Natural killer cell (primary cell): ENCODE measurements around the gene FCER1G. TPM values are rescaled to one million over a fixed set of nuclear protein-coding genes. Genes with fewer than 3 reads are reported as not detected.

Experiments used
- ATAC-seq, 3 donors: fragments of 150-1000 bp in 2 of 3; fragments of 200-7000 bp in 1 of 3; cut with Tn5 transposase; 1 replicate in 1 of 3; 2 replicates in 2 of 3; pipeline ENCODE4 v1.10.0; 2021; ENCODE audit warnings: mild to moderate bottlenecking in 2 of 3, moderate library complexity in 2 of 3
- DNase-seq, 2 donors: peaks; one replicate each; pipeline versions ENCODE4 v3.0.0 to v3.0.0-alpha.2; 2013 to 2021; ENCODE audit warnings: mixed read lengths in 1 of 2
- H3K27ac ChIP-seq: one replicate; pipeline ENCODE4 v1.5.1; 2013; ENCODE audit warnings: mild to moderate bottlenecking, low read length
- H3K27me3 ChIP-seq: one replicate; pipeline ENCODE4 v1.6.1; 2013; ENCODE audit warnings: low read length; ENCODE audit not compliant: control insufficient read depth, insufficient read depth
- H3K36me3 ChIP-seq: one replicate; pipeline ENCODE4 v1.6.1; 2013; ENCODE audit warnings: low read length; ENCODE audit not compliant: control insufficient read depth, insufficient read depth
- H3K4me1 ChIP-seq: one replicate; pipeline ENCODE4 v1.6.1; 2013; ENCODE audit warnings: low read length; ENCODE audit not compliant: control insufficient read depth, insufficient read depth
- H3K4me3 ChIP-seq: one replicate; pipeline ENCODE4 v1.5.1; 2013; ENCODE audit warnings: low read length
- H3K9me3 ChIP-seq: one replicate; pipeline ENCODE4 v1.6.1; 2013; ENCODE audit warnings: low read length; ENCODE audit not compliant: control insufficient read depth, insufficient read depth
- H3K27ac Mint-ChIP-seq, 2 donors: one replicate each; pipeline ENCODE4 v1.8.0; 2022; ENCODE audit warnings: mild to moderate bottlenecking in 2 of 2, mixed read lengths in 2 of 2, moderate library complexity in 1 of 2
- H3K27me3 Mint-ChIP-seq, 2 donors: one replicate each; pipeline ENCODE4 v1.8.0; 2022; ENCODE audit warnings: low read depth in 2 of 2, mixed read lengths in 2 of 2
- H3K36me3 Mint-ChIP-seq: one replicate; pipeline ENCODE4 v1.8.0; 2022; ENCODE audit warnings: mixed read lengths
- H3K4me1 Mint-ChIP-seq, 2 donors: one replicate each; pipeline ENCODE4 v1.8.0; 2022; ENCODE audit warnings: mixed read lengths in 2 of 2
- H3K4me3 Mint-ChIP-seq: one replicate; pipeline ENCODE4 v1.8.0; 2022; ENCODE audit warnings: mild to moderate bottlenecking, moderate library complexity, mixed read lengths
- H3K9me3 Mint-ChIP-seq, 2 donors: one replicate each; pipeline ENCODE4 v1.8.0; 2022; ENCODE audit warnings: mixed read lengths in 2 of 2
- WGBS: methylation state at CpG from one replicate; pipeline ENCODE4 v1.1.7; 2013; ENCODE audit warnings: missing lambda C conversion rate; ENCODE audit not compliant: insufficient coverage; 5-methylcytosine and 5-hydroxymethylcytosine counted together
- intact Hi-C: fragments of 100-400 bp; cut with micrococcal nuclease; formaldehyde crosslinking; loops from one replicate; pipeline ENCODE4 v1.14.2; 2022
- total RNA-seq, 4 donors: library from RNA; stranded (reverse); fragments of 120-200 nt in 1 of 4; gene quantifications; one replicate each; pipeline versions ENCODE4 v1.2.3 to v1.2.4, GENCODE V29; 2013 to 2022
- TF ChIP-seq, protein P1 (sequence below): fragments of 200-600 bp; IDR thresholded peaks from one replicate; pipeline ENCODE4 v1.8.0; 2022; ENCODE audit warnings: antibody characterized with exemption

Gene FCER1G
- total RNA-seq, 3 donors from 2014 or later (not counting 1 experiment from before 2014, with no cell fraction given): 226 to 281 (median 259) TPM

DNA sequence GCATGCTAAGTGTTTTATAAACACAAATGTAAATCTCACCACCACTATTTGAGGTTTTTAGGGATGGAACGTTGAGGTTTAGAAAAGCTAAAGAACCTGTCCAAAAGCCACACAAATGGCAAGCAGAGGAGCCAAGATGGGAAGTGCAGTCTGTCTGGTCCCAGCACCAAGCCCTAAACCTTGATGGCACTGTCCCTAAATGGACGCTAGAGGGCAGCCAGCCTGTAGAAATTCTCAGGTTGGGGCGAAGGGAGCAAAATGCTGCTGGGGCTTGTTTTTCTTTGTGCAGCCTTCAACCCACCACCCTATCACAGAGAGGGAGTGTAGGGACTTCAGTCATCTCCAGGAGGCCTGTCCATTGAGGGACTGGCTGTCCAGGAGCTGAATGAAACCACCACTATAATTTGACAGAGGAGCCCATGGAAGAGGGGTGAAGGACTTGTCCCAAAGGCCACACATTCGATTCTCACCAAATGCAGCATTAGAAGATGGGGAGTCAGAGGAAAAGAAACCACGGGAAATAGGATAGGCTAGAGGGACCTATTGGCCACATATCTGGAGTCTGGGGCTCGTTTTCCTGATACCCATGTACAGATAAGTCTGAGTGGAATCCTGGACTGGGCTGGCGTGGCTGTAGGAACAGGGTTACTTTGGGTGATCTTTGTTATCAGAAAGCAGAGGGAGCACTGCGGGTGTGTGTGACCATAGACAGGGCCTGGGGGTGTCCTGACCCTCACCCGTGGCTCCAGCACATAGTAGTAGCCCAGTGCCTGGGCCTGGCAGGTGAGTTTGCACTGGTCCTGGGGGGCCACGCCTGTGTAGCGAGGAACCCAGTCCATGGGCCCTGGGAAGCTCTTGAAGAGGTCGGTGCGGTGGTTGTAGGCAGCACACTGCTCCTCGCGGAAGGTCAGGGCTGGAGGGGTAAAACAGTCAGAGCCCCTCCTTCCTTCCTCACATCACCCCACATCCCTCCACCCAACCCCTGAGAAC, 22.3 kb upstream of the FCER1G start:
- 70% methylated on average over 14 of the region's 15 CpGs for WGBS
- H3K9me3 ChIP-seq: no peaks in the 10 kb centered on the region
- TF ChIP-seq, protein P1, sequence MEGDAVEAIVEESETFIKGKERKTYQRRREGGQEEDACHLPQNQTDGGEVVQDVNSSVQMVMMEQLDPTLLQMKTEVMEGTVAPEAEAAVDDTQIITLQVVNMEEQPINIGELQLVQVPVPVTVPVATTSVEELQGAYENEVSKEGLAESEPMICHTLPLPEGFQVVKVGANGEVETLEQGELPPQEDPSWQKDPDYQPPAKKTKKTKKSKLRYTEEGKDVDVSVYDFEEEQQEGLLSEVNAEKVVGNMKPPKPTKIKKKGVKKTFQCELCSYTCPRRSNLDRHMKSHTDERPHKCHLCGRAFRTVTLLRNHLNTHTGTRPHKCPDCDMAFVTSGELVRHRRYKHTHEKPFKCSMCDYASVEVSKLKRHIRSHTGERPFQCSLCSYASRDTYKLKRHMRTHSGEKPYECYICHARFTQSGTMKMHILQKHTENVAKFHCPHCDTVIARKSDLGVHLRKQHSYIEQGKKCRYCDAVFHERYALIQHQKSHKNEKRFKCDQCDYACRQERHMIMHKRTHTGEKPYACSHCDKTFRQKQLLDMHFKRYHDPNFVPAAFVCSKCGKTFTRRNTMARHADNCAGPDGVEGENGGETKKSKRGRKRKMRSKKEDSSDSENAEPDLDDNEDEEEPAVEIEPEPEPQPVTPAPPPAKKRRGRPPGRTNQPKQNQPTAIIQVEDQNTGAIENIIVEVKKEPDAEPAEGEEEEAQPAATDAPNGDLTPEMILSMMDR: peak; percentile 85
- Mint-ChIP-seq H3K4me1 (peaks cover 40 to 60% of the 10 kb centered on the region in 2 donors), H3K36me3 (no peaks in the 10 kb centered on the region), H3K9me3 (no peaks in the 10 kb centered on the region), H3K4me3 (peak overlapping the region; percentile 86), H3K27me3 (no peaks in the 10 kb centered on the region), H3K27ac (peak overlapping the region; percentile 89 to 92)
- peaks cover 61% of the 10 kb centered on the region for H3K4me1 ChIP-seq
- DNase-seq: peak; percentile 48 to 88
- H3K27me3 ChIP-seq: no peaks in the 10 kb centered on the region
- intact Hi-C loops: no loop called here
- ATAC-seq: peak; percentile 85 to 91 (median 85)
- no peak overlapping the region for H3K27ac ChIP-seq
- no peaks in the 10 kb centered on the region for H3K36me3 ChIP-seq
- no peak overlapping the region for H3K4me3 ChIP-seq

- H3K27ac ChIP-seq: peak overlapping the region; percentile 60
- ATAC-seq: no peak
- DNase-seq: no peak
Observed at GRCh38 chr1:161193561-161194235, 21.4 kb upstream of the FCER1G start.

DNA sequence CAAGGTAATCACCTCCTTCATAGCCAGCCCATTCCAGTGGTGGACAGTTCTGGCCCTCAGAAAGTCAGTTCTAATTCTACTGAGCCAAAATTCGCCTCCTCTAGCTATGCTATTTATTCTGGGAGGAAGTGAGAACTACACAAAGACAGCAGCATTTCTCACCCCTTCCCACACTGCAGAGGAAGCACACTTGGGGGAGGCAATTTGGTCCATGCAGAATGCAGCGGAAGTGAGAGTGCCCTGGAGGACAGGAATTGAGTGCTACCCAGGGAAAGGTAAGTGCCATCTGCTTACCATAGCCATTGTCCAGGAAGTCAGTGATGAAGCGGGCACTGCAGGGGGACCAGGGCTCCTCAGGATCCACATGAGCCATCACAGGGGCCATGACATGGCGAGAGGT, 19.9 kb upstream of the FCER1G start:
- Histone ChIP-seq H3K27ac (peak overlapping the region; percentile 60), H3K4me1 (peaks cover 56% of the 10 kb centered on the region), H3K4me3 (no peak overlapping the region), H3K9me3 (no peaks in the 10 kb centered on the region), H3K36me3 (no peaks in the 10 kb centered on the region), H3K27me3 (no peaks in the 10 kb centered on the region)
- no peaks in the 10 kb centered on the region for H3K36me3 Mint-ChIP-seq
- H3K4me3 Mint-ChIP-seq: peak overlapping the region; percentile 67
- intact Hi-C loops: no loop called here
- H3K27ac Mint-ChIP-seq: peak overlapping the region; percentile 82 to 92
- 41% methylated on average over 4 of the region's 4 CpGs for WGBS
- DNase-seq (no peak), ATAC-seq (peak; percentile 69 to 71 (median 70))
- H3K9me3 Mint-ChIP-seq: no peaks in the 10 kb centered on the region
- TF ChIP-seq, protein P1: no peak
- peaks cover 28 to 68% of the 10 kb centered on the region in 2 donors for H3K4me1 Mint-ChIP-seq
- no peaks in the 10 kb centered on the region for H3K27me3 Mint-ChIP-seq

More at GRCh38 chr1:161193561-161194235, 21.4 kb upstream of the FCER1G start:
- Histone ChIP-seq H3K9me3 (no peaks in the 10 kb centered on the region), H3K4me3 (no peak overlapping the region), H3K36me3 (no peaks in the 10 kb centered on the region), H3K4me1 (peaks cover 51% of the 10 kb centered on the region), H3K27me3 (no peaks in the 10 kb centered on the region)
- intact Hi-C loops: no loop called here
- Mint-ChIP-seq H3K4me3 (no peak overlapping the region), H3K4me1 (peaks cover 35 to 62% of the 10 kb centered on the region in 2 donors), H3K27ac (peak overlapping the region; percentile 89 to 92), H3K9me3 (no peaks in the 10 kb centered on the region), H3K27me3 (no peaks in the 10 kb centered on the region), H3K36me3 (no peaks in the 10 kb centered on the region)
- 94% methylated on average over 21 of the region's 21 CpGs for WGBS
- TF ChIP-seq, protein P1: no peak
